ENCODE data around the gene SVIL.

DNA sequence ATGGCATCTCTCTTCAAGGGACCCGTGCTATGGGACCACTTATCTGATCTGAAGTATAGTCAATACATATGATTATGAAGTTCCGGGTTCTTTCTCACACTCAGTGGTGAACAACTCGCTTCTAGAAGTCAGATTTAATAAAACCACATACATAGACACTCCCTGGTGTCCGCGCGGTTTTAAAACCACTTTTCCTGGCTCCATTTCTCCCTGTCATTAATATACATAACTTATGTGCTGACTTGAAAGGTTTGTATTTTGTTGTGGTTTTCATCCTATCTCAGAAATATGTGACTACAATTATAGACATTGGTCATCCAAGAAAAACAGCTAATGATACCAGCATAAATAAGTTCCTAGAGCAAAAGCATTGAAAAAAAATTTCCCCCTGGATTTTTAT lies 34.0 kb downstream of the SVIL start:
- TF ChIP-seq, protein P1, sequence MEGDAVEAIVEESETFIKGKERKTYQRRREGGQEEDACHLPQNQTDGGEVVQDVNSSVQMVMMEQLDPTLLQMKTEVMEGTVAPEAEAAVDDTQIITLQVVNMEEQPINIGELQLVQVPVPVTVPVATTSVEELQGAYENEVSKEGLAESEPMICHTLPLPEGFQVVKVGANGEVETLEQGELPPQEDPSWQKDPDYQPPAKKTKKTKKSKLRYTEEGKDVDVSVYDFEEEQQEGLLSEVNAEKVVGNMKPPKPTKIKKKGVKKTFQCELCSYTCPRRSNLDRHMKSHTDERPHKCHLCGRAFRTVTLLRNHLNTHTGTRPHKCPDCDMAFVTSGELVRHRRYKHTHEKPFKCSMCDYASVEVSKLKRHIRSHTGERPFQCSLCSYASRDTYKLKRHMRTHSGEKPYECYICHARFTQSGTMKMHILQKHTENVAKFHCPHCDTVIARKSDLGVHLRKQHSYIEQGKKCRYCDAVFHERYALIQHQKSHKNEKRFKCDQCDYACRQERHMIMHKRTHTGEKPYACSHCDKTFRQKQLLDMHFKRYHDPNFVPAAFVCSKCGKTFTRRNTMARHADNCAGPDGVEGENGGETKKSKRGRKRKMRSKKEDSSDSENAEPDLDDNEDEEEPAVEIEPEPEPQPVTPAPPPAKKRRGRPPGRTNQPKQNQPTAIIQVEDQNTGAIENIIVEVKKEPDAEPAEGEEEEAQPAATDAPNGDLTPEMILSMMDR (IDR thresholded peaks at IDR 0.05; ENCODE audit: poor library complexity, severe bottlenecking): no peak
- no peak for TF ChIP-seq EZH2 (IDR thresholded peaks at IDR 0.05; ENCODE audit: borderline replicate concordance, insufficient read depth, low read length, poor library complexity, severe bottlenecking)
